Smooth muscle cell (in vitro differentiated cells): ENCODE measurements around the gene TAPBP. TPM values are rescaled to one million over a fixed set of nuclear protein-coding genes. Genes with fewer than 3 reads are reported as not detected.

Source experiments
- DNase-seq: peaks from one replicate; lab custom pipeline; 2025; ENCODE audit not compliant: unreplicated experiment; lab: John Stamatoyannopoulos, UW
- H2AFZ ChIP-seq: fragments of 200-600 bp; sonication (generic); 2 replicates; pipeline ENCODE4 v1.6.0; 2016; ENCODE audit warnings: antibody characterized with exemption, low read depth, mild to moderate bottlenecking
- H3F3A ChIP-seq: fragments of 200-600 bp; sonication (generic); 2 replicates; pipeline ENCODE4 v1.6.0; 2017; ENCODE audit warnings: antibody characterized with exemption, low read depth
- H3K27ac ChIP-seq: fragments of 200-600 bp; sonication (generic); 2 replicates; pipeline ENCODE4 v1.5.1; 2016; ENCODE audit warnings: low read depth, mild to moderate bottlenecking
- H3K27me3 ChIP-seq: fragments of 200-600 bp; sonication (generic); 2 replicates; pipeline ENCODE4 v1.6.1; 2016; ENCODE audit warnings: low read depth, mild to moderate bottlenecking
- H3K36me3 ChIP-seq: fragments of 200-600 bp; sonication (generic); 2 replicates; pipeline ENCODE4 v1.5.1; 2016; ENCODE audit warnings: low read depth
- H3K4me1 ChIP-seq: fragments of 200-600 bp; sonication (generic); 2 replicates; pipeline ENCODE4 v1.5.1; 2016; ENCODE audit warnings: low read depth
- H3K4me2 ChIP-seq: fragments of 200-600 bp; sonication (generic); 2 replicates; pipeline ENCODE4 v1.6.0; 2016; ENCODE audit warnings: mild to moderate bottlenecking
- H3K4me3 ChIP-seq: fragments of 200-600 bp; sonication (generic); 2 replicates; pipeline ENCODE4 v1.5.1; 2016; ENCODE audit warnings: mild to moderate bottlenecking
- H3K79me2 ChIP-seq: fragments of 200-600 bp; sonication (generic); 2 replicates; pipeline ENCODE4 v1.6.0; 2016; ENCODE audit warnings: low read depth, mild to moderate bottlenecking
- H3K9ac ChIP-seq: fragments of 200-600 bp; sonication (generic); 2 replicates; pipeline ENCODE4 v1.6.0; 2016; ENCODE audit warnings: low read depth
- H3K9me3 ChIP-seq: fragments of 200-600 bp; sonication (generic); replicated peaks from 2 replicates; pipeline ENCODE4 v1.5.1; 2016; ENCODE audit warnings: low read depth
- H4K20me1 ChIP-seq: fragments of 200-600 bp; sonication (generic); 2 replicates; pipeline ENCODE4 v1.6.0; 2016; ENCODE audit warnings: low read depth
- WGBS: methylation state at CpG from one replicate; pipeline ENCODE4 v1.1.7; 2016; ENCODE audit warnings: low lambda C conversion rate; 5-methylcytosine and 5-hydroxymethylcytosine counted together
- polyA plus RNA-seq: library from polyadenylated mRNA; unstranded; fragments of >200 nt; fragmentation: Nextera tagmentation; extraction: Ambion mirVana; gene quantifications from 2 replicates; pipeline ENCODE4 v1.2.1, GENCODE V29; 2016
- total RNA-seq: library from RNA; depleted of rRNA; stranded (reverse); fragments of >200 nt; gene quantifications from 2 replicates; pipeline ENCODE4 v1.2.3, GENCODE V29; 2014
- TF ChIP-seq, protein P1 (sequence below): fragments of 200-600 bp; sonication (generic); IDR thresholded peaks from 2 replicates; pipeline ENCODE4 v1.5.1; 2017; ENCODE audit warnings: borderline replicate concordance, mild to moderate bottlenecking, antibody characterized with exemption; ENCODE audit not compliant: insufficient read depth, poor library complexity, severe bottlenecking

Gene TAPBP
- total and polyA plus RNA-seq, 2 experiments from 2014 or later, result 34.7 to 75.9 TPM

DNA sequence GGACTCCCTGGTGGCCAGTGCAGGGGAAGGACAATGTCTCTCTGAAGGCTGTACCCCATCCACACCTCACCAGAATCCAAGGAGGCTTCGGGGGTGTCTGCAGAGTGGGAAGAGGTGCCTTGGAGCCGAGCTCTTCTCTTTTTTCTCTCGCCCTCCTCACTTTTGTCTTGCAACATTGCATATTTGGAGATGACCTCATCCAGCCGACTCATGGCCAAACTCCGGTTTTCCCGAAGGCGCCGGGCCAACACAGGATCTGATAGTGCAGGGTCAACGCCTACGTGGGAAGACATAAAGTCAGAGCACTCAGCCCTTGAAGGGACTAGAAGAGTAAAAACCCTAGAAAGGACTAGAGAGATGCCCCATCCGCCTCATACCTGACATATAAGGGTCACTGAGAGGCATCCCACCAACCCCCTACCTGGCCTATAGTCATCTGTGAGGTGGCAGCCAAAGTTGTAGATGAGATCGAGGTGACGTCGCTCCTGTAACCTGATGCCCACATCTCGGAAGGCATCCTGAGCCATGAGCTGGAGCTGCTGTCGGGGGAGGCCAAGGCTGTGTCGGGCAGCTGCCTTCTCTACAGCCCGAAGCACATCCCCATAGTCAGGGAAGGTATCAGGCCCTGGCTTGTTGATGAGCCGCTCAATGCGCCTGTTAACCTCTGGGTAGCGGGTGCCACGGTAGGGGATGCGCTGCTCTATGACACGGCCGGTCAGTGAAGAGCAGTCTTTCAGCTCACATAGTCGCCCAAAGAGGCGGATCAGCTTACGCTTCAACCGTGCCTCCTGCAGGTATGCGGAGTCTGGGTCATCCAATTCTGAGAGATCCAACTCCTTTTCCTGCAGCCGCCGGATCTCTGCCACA is 6.7 kb upstream of the TAPBP start:
- 70% methylated on average over 32 of the region's 32 CpGs for WGBS
- peak overlapping the region; percentile 96 for H3K4me2 ChIP-seq
- H3K27ac ChIP-seq, result peak overlapping the region; percentile 97
- no peak overlapping the region for H3K4me3 ChIP-seq
- TF ChIP-seq, protein P1, sequence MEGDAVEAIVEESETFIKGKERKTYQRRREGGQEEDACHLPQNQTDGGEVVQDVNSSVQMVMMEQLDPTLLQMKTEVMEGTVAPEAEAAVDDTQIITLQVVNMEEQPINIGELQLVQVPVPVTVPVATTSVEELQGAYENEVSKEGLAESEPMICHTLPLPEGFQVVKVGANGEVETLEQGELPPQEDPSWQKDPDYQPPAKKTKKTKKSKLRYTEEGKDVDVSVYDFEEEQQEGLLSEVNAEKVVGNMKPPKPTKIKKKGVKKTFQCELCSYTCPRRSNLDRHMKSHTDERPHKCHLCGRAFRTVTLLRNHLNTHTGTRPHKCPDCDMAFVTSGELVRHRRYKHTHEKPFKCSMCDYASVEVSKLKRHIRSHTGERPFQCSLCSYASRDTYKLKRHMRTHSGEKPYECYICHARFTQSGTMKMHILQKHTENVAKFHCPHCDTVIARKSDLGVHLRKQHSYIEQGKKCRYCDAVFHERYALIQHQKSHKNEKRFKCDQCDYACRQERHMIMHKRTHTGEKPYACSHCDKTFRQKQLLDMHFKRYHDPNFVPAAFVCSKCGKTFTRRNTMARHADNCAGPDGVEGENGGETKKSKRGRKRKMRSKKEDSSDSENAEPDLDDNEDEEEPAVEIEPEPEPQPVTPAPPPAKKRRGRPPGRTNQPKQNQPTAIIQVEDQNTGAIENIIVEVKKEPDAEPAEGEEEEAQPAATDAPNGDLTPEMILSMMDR, result no peak
- no peaks in the 10 kb centered on the region for H3K36me3 ChIP-seq
- no peak overlapping the region for H2AFZ ChIP-seq
- H3K9me3 ChIP-seq, result no peaks in the 10 kb centered on the region
- peaks cover 4% of the 10 kb centered on the region for H4K20me1 ChIP-seq
- H3K9ac ChIP-seq, result peak overlapping the region; percentile 86
- H3K27me3 ChIP-seq, result no peaks in the 10 kb centered on the region
- no peak for DNase-seq
- H3K79me2 ChIP-seq, result peaks cover 26% of the 10 kb centered on the region
- peaks cover 36% of the 10 kb centered on the region for H3K4me1 ChIP-seq
- peaks cover 45% of the 10 kb centered on the region for H3F3A ChIP-seq

DNA sequence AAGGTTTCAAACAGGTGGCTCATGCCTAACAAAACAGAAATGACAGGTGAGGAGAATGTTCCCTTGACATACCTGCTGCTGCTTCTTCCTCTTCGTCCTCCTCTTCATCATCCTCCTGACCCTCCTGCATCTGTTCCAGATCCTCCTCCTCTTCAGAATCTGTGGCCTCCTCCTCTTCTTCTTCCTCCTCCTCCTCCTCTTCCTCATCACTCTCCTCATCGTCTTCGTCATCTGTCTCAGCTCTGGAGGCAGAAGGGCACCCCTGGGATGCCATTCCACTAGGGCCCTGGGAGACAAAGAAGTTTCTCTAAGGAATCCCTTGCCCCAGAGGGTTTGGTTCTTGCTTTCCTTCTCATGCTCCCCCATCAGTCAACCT is 6.0 kb upstream of the TAPBP start:
- peaks cover 36% of the 10 kb centered on the region for H3K4me1 ChIP-seq
- no peak overlapping the region for H3K4me3 ChIP-seq
- H3K9me3 ChIP-seq, result no peaks in the 10 kb centered on the region
- no peaks in the 10 kb centered on the region for H3K27me3 ChIP-seq
- peaks cover 4% of the 10 kb centered on the region for H4K20me1 ChIP-seq
- H3K27ac ChIP-seq, result peak overlapping the region; percentile 97
- no peak overlapping the region for H2AFZ ChIP-seq
- peaks cover 26% of the 10 kb centered on the region for H3K79me2 ChIP-seq
- peak overlapping the region; percentile 86 for H3K9ac ChIP-seq
- TF ChIP-seq, protein P1, result no peak
- peak overlapping the region; percentile 96 for H3K4me2 ChIP-seq
- DNase-seq, result no peak
- H3F3A ChIP-seq, result peaks cover 45% of the 10 kb centered on the region
- WGBS, result 93% methylated on average over 3 of the region's 3 CpGs
- H3K36me3 ChIP-seq, result no peaks in the 10 kb centered on the region

DNA sequence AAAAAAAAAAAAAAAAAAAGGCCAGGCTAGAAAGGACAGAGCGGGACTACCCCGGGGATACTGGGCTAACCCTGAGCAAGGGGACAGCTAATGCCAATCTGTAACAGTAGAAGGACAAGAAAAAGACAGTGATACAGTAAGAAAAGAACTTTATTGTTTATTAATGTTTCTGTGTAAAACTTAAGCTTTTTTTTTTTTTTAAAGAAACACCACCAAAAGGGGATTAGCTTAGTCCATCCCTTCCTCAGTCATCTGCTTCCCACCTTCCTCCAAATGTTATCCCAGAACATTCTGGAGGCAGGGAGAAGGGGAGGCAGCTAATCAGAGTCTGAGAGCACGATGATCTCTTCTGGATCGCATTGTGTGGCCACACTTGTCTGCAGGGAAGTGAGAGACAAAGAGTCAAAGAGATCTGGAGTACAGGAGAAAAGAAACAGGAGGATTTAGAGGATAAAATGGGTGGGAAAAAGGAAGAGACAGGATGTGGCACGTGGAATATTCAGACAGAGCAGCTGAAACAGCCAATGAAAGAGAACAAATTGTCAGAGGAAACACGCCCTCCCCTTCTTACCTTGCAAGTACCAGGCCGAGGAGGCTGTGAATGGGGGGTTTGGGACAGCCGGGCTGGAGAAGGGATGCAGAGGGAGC is 4.7 kb upstream of the TAPBP start:
- H3K27ac ChIP-seq, result peak overlapping the region; percentile 97
- peak overlapping the region; percentile 93 for H3K4me3 ChIP-seq
- H3K4me1 ChIP-seq, result peaks cover 37% of the 10 kb centered on the region
- peak overlapping the region; percentile 51 for H3K9ac ChIP-seq
- WGBS, result 66% methylated on average over 8 of the region's 8 CpGs
- peak overlapping the region; percentile 96 for H3K4me2 ChIP-seq
- H4K20me1 ChIP-seq, result peaks cover 4% of the 10 kb centered on the region
- H3K9me3 ChIP-seq, result no peaks in the 10 kb centered on the region
- H3K27me3 ChIP-seq, result no peaks in the 10 kb centered on the region
- TF ChIP-seq, protein P1, result no peak
- peaks cover 41% of the 10 kb centered on the region for H3F3A ChIP-seq
- no peak overlapping the region for H2AFZ ChIP-seq
- H3K36me3 ChIP-seq, result no peaks in the 10 kb centered on the region
- peaks cover 26% of the 10 kb centered on the region for H3K79me2 ChIP-seq
- DNase-seq, result no peak
